Activated T-cell treated with anti-CD3 and anti-CD28 coated beads for 4 hours (primary cell): Measurements from ENCODE around the gene ZDHHC21.
"Not testable (repeated sequence)": the region's sequence is repeated elsewhere in the genome, so short reads cannot be mapped to it uniquely, and the experiment has no call there.

Source experiments
- DNase-seq: peaks from one replicate; pipeline ENCODE4 v3.0.0-alpha.2; 2020

Gene ZDHHC21

GRCh38 chr9:14693251-14693861, at the start of gene ZDHHC21:
TSS of gene ZDHHC21 (minus strand) at chr9:14693432. CDS start at chr9:14674340, 19,092 bp downstream.
- DNase-seq, result no peak

GRCh38 chr9:14741369-14741768, 48.1 kb upstream of the ZDHHC21 start:
- DNase-seq, result no peak

GRCh38 chr9:14733133-14733532, 39.9 kb upstream of the ZDHHC21 start:
- DNase-seq, result no peak

- DNase-seq, result no peak
Observed at GRCh38 chr9:14731294-14731981, 38.2 kb upstream of the ZDHHC21 start.

- no peak for DNase-seq
Observed at GRCh38 chr9:14730461-14730898, 37.2 kb upstream of the ZDHHC21 start.

- no peak for DNase-seq
Observed at GRCh38 chr9:14723301-14723700, 30.1 kb upstream of the ZDHHC21 start.

- no peak for DNase-seq
Observed at GRCh38 chr9:14722391-14723035, 29.3 kb upstream of the ZDHHC21 start, which contains the start of gene CER1. TSS of gene CER1 (minus strand) at chr9:14722733. CDS start at chr9:14722672, 61 bp downstream.

- no peak for DNase-seq
Observed at GRCh38 chr9:14719231-14719923, 26.1 kb upstream of the ZDHHC21 start.

- no peak for DNase-seq
Observed at GRCh38 chr9:14715102-14715501, 21.9 kb upstream of the ZDHHC21 start.

GRCh38 chr9:14713187-14713767, 20.0 kb upstream of the ZDHHC21 start:
- DNase-seq, result no peak

- no peak for DNase-seq
Observed at GRCh38 chr9:14710804-14711203, 17.6 kb upstream of the ZDHHC21 start.

GRCh38 chr9:14706530-14707140, 13.4 kb upstream of the ZDHHC21 start:
- DNase-seq, result no peak

GRCh38 chr9:14705079-14705478, 11.8 kb upstream of the ZDHHC21 start:
- DNase-seq, result no peak

- DNase-seq, result no peak
Observed at GRCh38 chr9:14704281-14704680, 11.0 kb upstream of the ZDHHC21 start.

- DNase-seq, result no peak
Observed at GRCh38 chr9:14702200-14702720, 9.0 kb upstream of the ZDHHC21 start.

- DNase-seq, result peak; percentile 34
Observed at GRCh38 chr9:14692470-14693250, 572 bp downstream of the ZDHHC21 start.

GRCh38 chr9:14690948-14691730, 2.1 kb downstream of the ZDHHC21 start:
- no peak for DNase-seq

- no peak for DNase-seq
Observed at GRCh38 chr9:14687042-14687719, 6.1 kb downstream of the ZDHHC21 start.

- no peak for DNase-seq
Observed at GRCh38 chr9:14686168-14686567, 7.1 kb downstream of the ZDHHC21 start.

- not testable (repeated sequence) for DNase-seq
Observed at GRCh38 chr9:14682616-14683015, 10.6 kb downstream of the ZDHHC21 start.
